Fibroblast of skin of right quadriceps (primary cell): ENCODE data around the gene SLC4A2.

Experiments
- DNase-seq: peaks from one replicate; pipeline ENCODE4 v3.0.0-alpha.2; 2013

SLC4A2 gene

DNA sequence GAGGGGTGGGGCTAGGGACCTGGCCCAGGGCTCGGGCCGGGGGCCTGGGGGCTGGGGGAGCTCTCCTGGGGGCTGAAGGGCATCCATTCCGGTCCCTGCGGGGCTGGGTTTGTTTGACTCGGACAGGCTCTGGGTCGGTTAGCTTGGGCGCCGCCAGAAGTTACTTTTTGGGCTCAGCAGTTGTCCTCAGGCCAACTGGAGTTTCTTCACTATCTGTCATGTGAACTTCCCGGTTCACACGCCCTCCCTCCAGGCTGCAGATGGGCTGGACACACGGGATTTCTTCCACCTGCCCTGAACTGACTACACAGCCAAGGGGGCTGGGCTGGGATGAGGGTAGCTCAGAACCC lies 3.8 kb downstream of the SLC4A2 start:
- no peak for DNase-seq

DNA sequence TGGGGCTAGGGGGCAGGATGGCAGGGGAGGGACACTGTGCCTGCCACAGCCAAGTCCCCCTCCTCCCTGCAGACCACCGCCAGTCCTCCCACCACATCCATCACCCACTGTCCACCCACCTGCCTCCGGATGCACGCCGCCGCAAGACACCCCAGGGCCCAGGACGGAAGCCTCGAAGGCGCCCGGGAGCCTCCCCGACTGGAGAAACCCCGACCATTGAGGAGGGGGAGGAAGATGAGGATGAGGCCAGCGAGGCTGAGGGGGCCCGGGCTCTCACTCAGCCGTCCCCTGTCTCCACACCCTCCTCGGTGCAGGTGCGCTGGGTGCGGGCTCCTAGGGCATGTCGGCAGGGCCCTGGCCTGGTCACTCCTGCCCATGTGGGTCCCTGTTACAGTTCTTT lies 5.1 kb downstream of the SLC4A2 start:
- DNase-seq, result no peak

DNA sequence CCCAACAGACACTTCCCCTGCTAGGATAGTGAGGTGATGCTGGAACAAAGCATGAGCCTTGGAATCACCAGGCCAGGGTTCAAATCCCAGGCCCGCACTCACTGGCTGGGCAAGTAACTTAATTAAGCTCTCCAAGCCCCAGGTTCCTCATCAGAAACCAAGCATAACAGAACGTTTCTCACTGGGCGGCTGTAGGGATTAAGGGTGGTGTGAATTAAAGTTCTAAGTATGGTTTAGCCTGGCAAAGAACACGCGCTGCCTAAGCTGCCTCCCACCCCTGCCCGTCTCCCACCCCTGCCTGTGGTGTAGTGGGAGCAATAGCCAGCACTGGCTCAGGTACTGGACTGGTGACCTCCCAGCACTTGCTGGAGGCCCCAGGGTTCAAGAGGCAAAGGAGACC lies 5.6 kb downstream of the SLC4A2 start:
- DNase-seq, result no peak

DNA sequence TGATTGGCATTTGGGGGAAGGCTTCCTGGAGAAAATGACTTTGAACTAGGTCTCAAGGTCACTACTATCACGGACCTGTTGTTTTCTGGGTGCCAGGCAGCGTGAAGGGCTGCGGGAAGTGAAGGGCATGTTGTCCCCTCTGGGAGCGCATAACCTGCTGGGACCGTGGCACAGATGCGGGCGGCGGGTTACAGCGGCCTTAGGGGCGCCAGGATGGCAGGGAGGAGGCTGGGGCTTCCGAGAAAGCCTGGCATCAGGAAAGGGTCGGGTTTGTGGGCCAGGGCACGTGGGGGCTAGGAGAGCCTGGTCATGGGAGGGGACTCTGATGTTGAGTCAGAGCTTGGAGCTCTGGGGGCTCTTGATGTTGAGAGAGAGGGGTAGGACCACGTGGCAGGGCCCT lies 6.1 kb downstream of the SLC4A2 start:
- DNase-seq, result no peak

DNA sequence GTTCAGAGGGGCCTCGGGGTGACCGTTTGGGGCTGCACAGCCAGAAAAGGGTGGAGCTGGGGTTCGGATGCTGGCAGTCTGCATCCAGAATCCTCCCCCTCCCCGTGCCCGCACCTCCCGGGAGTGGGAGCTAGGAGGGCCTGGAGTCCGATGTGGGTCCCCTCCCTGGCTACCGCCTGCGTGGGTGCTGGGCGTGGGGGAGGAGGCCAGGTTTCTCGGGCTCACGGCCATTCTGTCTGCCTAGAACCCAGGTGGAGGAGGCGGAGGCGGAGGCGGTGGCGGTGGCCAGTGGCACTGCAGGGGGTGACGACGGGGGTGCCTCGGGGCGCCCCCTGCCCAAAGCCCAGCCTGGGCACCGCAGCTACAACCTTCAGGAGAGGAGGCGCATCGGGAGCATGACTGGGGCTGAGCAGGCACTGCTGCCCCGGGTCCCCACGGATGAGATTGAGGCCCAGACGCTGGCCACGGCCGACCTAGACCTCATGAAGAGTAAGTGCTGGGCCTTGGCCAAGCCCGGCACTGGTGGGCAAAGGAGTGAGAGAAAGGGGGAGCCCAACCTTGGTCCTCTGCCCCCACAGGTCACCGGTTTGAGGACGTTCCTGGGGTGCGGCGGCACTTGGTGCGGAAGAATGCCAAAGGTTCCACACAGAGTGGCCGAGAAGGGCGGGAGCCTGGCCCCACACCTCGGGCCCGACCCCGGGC lies 7.0 kb downstream of the SLC4A2 start:
- no peak for DNase-seq

DNA sequence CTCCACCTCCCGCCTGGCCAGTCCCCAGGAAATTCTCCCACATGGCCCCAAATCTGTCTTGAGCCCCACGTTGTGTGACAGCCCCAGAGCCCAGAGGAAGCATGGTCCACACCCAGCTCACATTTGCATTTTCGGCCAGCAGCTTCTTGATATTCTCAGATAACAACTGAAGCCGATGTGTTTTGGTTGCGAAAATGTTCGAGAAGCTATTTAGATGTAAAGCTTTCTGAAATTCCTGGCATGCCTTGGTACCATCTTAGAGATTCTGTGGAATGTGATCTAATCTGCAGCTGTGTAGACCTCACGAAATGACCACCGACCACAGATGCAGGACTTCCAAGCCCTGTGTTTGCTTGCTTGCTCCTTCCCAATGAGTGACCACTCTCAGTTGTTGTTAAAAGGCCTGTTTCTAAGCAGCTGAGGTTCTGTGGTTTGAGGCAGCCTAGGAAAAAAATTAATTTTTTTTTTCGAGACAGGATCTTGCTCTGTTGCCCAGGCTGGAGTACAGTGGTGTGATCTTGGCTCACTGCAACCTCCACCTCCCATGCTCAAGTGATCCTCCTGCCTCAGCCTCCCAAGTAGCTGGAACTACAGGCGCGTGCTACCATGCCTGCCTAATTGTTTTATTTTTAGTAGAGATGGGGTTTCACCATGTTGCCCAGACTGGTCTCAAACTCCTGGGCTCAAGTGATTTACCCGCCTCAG lies 8.8 kb downstream of the SLC4A2 start:
- no peak for DNase-seq

DNA sequence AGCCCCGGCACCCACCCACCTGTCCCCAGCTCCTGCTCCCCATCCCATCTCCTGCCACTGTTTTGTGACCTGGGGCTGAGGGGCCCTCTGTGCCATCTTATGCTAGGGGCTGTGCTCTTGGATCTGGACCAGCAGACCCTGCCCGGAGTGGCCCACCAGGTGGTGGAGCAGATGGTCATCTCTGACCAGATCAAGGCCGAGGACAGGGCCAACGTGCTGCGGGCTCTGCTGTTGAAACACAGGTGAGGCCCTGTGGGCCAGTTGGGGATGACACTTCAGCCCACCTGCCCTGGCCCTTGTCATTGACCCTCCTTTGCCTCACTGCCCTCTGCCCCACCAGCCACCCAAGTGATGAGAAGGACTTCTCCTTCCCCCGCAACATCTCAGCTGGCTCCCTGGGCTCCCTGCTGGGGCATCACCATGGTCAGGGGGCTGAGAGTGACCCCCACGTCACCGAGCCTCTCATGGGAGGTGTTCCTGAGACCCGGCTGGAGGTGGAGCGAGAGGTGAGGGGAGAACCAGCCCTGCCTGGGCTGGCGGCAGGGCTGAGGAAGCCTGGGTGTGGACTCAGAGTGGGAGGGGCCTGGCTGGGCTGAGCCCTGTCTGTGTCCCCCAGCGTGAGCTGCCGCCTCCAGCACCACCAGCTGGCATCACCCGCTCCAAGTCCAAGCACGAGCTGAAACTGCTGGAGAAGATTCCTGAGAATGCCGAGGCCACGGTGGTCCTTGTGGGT lies 10.6 kb downstream of the SLC4A2 start:
- no peak for DNase-seq

DNA sequence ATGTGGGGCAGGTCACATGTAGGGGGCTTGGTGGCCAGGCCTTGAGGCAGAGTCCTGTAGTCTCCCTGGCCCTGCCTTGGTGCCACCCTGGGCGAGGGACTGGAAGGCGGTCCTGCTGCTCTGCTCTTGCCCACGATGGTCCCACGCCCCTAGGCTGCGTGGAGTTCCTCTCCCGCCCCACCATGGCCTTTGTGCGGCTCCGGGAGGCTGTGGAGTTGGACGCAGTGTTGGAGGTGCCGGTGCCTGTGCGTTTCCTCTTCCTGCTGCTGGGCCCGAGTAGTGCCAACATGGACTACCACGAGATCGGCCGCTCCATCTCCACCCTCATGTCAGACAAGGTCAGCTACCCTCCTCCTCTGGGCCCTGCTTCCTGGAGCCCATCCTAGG lies 11.2 kb downstream of the SLC4A2 start:
- no peak for DNase-seq

DNA sequence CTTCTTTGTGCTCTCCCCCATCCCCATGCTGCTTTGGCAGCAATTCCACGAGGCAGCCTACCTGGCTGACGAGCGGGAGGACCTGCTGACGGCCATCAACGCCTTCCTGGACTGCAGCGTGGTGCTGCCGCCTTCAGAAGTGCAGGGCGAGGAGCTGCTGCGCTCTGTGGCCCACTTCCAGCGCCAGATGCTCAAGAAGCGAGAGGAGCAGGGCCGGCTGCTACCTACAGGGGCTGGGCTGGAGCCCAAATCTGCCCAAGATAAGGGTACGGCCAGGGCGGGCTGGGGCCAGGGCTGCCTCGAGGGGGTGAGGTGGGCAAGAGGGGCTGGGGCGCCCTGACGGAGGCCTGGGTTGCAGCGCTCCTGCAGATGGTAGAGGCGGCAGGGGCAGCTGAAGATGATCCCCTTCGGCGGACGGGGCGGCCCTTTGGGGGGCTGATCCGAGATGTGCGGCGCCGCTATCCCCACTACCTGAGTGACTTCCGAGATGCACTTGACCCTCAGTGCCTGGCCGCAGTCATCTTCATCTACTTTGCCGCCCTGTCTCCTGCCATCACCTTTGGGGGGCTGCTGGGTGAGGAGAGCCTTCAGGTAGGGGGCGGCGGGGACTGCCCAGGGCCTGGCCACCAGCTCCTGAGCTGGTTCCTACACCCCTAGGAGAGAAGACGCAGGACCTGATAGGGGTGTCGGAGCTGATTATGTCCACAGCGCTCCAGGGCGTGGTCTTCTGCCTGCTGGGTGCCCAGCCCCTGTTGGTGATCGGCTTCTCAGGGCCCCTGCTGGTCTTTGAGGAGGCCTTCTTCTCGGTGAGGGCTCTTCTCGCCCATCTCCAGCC lies 11.9 kb downstream of the SLC4A2 start:
- DNase-seq, result no peak

DNA sequence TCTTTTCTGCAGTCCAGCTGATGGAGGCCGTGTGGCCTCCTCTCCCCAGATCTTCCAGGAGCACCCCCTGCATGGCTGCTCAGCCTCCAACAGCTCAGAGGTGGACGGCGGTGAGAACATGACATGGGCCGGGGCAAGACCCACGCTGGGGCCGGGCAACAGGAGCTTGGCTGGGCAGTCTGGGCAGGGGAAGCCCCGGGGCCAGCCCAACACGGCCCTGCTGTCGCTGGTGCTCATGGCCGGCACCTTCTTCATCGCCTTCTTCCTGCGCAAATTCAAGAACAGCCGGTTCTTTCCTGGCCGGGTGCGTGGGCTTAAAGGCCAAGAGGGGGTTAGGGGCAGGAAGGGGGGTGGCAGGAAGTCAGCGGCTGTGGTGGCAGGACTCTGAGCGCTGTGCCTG lies 14.6 kb downstream of the SLC4A2 start:
- no peak for DNase-seq

DNA sequence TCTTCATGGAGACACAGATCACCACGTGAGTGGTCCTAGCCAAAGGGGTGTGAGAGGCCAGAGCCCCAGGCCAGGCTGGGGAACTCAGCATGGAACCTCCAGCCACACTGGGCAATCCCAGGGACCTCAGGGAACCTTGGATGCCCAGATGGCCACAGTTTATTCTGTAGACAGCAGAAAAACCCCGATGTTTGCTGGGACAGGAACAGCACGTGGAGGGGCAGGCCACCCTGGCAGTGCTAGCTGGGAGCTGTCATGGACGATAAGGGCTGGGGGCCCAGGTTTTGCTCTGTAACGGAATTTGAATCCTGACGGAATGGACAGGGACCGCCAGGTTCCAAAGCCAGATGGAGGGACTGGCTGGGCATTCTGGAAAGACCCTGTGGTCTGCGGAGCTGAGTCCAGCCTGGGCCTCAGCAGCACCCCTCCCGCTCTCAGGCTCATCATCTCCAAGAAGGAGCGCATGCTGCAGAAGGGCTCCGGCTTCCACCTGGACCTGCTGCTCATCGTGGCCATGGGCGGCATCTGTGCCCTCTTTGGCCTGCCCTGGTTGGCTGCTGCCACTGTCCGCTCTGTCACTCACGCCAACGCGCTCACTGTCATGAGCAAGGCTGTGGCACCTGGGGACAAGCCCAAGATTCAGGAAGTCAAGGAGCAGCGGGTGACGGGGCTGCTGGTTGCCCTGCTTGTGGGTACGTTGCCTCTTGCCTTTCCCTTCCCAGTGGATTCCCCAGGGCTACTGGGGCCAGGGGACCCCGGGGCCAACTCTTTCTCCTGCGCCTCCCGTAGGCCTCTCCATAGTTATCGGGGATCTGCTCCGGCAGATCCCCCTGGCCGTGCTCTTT lies 15.7 kb downstream of the SLC4A2 start:
- DNase-seq, result no peak

DNA sequence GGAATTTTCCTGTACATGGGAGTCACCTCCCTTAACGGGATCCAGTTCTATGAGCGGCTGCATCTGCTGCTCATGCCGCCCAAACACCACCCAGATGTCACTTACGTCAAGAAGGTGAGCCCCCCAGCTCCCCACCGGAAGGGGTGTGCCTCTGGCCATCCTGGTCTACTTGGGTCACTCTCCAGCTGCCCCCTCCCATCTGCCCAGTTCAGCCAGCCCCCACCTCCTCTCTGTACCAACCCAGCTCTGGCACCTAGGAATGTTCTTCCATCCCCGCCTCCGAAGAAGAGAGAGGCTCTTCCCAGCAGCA lies 16.2 kb downstream of the SLC4A2 start:
- no peak for DNase-seq

DNA sequence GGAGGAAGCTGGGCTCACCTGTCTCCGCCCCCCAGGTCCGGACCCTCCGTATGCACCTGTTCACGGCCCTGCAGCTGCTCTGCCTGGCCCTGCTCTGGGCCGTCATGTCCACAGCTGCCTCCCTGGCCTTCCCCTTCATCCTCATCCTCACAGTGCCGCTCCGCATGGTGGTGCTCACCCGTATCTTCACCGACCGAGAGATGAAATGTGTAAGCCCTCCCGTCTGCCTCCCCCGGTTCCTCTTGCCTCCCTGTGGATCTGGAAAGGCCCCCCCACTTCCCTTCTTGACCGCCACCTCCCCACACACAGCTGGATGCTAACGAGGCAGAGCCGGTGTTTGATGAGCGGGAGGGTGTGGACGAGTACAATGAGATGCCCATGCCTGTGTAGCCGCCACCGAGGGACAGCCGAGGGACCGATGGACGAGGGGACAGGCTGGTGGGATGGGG lies 16.6 kb downstream of the SLC4A2 start:
- no peak for DNase-seq

DNA sequence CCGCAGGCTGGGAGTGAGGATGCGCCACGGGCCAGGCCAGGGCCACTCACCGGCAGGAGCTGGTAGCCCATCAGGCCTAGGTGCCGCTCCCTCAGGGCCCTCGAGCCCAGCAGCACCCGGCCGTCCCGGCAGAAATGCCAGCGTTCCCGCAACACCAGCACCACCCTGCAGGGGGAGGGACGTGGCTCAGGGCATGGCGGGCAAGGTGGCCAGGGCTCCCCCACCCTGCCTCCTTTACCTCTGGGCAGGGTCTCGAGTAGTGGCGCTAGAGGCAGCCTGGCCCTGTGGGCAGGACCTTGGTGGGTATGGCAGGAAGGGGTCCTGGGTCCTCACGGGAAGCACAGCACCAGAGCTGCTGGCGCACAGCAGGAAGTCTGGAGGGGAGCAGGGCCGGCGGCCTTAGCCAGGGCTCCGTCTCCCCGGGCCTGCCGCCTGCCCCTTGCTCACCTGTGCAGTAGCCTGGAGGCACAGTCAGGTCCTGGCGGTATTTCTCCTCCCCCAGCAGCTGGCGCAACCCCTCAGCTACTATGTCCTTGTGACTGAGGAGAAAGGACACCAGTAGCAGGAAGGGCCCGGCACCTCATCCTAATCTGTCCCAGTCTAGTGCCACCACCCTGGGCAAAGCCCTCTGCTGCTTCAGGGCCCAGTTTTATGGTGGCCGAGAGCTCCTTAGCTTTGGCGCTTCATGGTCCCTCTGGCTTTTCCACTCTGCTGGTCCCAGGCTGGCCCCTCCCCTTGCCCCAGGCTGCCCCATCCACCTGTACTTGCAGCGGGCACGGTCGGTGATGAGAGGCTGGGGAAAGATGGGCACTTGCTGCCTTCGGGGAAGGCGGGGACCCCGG lies 17.7 kb downstream of the SLC4A2 start:
- DNase-seq, result no peak

DNA sequence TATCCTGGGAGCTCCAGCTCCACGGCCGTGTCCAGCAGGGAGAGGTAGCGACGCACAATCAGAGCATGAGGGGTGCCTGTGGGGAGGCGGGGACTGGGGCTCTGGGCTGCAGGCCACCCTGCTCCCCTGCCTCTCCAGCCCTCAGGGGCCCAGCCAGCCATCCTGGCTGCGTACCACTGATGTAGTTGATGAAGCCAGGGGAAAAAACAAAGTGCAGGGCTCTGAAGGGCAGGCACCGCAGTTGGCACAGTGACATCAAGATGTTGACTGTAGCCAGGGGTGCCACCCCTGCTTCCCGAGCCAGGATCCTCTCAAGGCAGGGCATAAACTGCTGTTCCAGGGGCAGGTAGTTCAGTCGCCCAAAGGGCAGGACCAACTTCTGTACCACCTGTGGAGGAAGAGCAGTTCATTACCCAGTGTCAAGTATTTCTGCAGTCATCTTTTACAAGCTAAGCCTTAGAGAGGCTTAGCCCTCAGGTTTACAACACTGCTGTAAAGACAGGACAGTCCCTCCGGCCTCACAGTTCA lies 18.4 kb downstream of the SLC4A2 start:
- DNase-seq, result no peak

DNA sequence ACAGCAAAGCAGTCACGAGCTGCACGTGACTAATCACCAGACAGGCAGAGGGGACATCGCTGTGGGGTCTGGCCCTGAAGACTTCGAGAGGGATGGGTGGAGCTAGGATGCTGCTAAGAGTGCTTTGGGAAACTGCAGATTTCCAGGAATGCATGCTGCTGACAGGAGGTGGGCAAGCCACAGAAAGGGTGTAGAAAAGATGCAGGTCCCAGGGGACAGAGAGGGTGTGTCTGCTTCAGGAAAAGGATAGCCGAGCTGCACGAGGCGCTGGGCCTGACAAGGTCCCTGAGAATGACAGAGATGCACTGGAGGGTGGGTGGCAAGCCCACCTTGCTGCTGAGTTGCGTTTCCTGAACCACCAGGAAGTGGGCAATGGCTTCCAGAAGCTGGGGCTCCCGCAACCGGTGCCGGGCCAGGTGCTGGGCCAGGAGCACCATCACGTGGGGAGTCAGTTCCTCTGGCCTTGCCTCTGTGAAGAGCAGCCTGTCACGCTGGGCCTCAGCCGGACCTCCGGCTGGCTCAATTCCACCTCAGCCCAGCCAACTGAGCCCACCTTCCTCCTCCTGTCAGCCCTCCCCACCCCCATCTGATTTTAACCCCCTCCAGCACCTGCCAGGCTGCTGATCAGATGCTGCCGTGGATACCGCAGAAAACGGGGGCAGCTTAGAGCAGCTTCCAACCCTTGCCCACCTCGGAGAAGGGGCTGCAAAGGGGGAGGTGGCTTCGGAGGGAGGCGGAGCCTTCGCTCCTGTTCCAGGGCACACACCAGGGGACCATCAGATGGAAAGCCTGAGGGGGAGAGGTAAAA lies 19.0 kb downstream of the SLC4A2 start:
- DNase-seq, result peak; percentile 62

DNA sequence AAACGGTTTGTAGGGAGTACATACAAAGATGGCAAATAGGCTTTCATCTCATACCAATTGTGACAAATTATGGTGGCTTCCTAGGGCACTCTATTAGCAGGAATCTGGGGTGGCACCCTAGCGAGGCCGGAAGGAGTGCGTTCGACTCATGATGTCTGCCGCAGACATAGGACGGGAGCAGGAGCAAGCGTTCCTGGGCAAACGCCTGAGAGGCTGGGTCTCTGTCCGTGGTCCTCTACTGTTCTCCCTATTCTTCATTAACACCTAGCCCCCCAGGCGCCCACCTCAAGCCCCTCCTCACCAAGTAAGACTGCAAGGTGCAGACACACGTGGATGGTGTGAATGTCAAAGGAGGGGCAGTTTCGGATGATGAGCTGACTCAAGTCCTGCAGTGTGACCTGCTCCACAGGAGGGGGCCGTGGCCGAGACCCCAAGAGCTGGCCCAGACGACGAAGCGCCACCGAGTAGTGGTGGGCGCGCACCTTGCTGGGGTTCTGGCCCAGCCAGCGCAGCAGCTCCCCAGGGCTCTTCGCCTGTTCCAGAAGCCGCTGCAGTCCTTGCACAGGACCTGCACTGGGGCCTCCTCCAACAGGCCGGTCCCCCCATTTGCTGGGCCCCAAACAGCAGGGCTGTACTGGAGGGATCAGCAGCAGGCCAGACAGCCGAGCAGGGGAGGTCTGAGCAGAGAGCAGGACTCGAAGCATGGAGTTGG lies 20.0 kb downstream of the SLC4A2 start:
- no peak for DNase-seq

DNA sequence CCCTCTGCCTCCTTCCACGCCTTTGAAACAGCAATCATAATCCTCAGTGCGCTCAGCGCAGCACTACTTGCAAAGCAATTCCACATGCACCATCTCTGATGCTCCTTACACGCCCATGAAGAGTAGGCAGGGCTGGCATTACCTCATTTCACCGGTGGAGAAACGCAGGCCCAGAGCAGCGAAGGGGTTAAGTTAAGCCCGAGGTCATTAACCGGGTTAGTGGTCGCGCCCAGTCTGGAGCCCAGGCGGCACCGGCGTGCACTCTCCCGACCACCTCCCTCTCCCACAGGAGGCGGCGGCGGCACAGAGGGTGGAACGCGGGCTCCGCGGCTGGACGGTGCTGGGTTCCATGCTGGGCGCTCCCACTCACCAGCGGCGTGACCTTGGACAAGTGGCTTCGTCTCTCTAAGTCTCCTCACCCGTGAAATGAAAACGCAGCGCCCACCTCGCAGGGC lies 20.7 kb downstream of the SLC4A2 start:
- no peak for DNase-seq

DNA sequence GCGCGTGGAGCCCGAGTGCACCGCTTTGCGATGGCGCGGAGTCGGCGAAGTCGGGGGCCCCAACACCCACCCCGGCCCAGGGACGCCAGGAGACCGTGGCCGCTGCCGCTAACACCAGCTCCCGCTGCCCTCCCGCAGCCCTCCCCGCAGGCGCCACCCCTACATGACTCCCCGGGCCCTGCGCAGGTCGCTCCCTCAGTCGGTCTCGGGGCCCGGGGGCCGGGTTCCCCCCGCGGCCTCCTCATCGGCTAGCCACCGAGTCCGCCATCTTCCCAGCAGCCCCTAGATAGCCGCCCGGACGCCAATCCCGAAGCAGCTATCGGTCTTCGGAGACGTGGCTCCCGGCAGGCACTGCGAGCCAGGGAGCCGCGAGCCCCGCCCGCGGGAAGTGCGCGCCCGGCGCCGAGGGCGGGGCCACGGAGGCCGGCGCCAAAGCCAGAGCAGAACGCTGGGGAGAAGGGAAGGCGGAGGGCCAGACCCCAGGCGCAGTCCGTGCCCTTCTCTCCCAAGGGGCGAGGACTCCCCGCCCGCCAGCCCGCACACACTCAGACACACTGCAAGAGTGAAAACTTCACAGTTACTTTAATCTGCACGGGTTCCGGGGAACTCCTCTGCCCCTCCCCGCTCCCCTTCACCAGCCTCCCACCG lies 21.3 kb downstream of the SLC4A2 start, which contains the start of gene FASTK:
Gene FASTK, minus strand, starts transcription at position 288 of the 648 bp plus-strand sequence. Its CDS starts 43 bp downstream, at position 245.
- peak; percentile 90 for DNase-seq
